HG03039 (cell line): ENCODE data around the gene ZNF652.

ENCODE experiments used
- ATAC-seq: cut with Tn5 transposase; IDR thresholded peaks from one replicate; pipeline ENCODE4 v1.9.1; 2021; ENCODE audit warnings: mild to moderate bottlenecking, moderate library complexity; ENCODE audit not compliant: unreplicated experiment

ZNF652 gene

GRCh38 chr17:49360796-49361128 is 1.3 kb downstream of the ZNF652 start:
- no peak for ATAC-seq

GRCh38 chr17:49359990-49360795 is 1.9 kb downstream of the ZNF652 start:
- ATAC-seq, result no peak

GRCh38 chr17:49358641-49359247 is 3.3 kb downstream of the ZNF652 start:
- no peak for ATAC-seq

DNA sequence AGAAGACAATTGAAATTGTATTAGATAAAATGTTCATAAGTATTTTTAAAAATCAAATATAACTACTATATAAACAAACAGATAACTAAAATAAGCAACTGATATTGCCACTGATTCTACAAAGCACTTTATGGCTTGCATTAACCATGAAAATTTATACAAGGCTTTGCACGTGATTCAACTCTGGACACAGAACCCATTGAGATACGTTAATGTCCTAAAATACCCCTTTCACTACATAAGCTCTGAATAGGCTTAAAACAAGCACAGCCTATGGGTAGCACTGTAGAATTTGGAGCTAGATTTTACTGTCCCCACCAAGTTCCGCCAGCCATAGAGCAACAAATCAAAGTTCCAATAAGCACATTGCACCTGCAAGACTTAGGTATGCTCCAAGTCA is 4.5 kb downstream of the ZNF652 start:
- ATAC-seq, result no peak

- ATAC-seq, result no peak
Measured at GRCh38 chr17:49356320-49356719, 5.7 kb downstream of the ZNF652 start.

DNA sequence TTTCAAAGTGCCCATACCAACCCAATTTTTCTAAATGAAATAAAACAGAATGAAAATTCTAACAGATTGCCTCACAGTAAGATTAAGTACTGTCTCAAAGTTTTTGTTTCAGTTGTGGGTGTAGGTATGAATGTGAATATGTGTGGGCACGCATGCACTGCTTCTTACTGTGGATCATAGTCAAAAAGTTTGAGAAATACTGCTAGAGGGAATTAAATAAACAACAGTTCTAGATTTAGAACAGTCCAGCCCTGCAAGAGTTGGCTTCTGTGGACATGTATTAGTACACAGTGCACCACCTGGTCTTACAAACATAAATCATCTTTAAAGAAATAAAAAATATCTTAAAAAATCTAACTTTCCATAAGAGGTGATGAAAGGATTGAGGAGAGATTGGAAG is 8.4 kb downstream of the ZNF652 start:
- no peak for ATAC-seq

DNA sequence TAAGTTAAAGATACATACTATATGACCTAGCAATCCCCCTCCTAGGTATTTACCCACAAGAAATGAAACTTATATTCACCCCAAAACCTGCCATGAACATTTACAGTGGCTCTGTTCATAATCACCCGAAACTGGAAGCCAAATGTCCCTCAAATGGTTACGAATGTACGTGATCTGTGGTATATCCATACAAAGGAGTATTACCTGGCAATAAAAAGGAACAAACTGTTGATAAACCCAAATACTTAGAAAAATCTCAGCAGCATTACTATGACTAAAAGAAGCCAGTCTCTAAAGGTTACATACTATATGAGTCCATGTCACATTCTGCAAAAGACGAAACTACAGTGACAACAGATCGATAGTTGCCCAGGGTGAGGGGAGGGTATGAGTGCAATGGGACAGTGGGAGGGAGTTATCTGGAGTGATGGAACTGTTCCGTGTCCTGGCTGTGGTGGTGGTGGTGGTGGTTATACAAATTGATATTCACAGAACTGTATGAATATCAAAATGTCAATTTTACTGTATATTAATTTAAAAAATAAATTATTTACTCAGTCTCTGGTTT is 9.4 kb downstream of the ZNF652 start:
- ATAC-seq, result no peak

GRCh38 chr17:49351572-49352140 is 10.4 kb downstream of the ZNF652 start:
- ATAC-seq, result no peak

- ATAC-seq, result no peak
Measured at GRCh38 chr17:49349541-49349940, 12.5 kb downstream of the ZNF652 start.

DNA sequence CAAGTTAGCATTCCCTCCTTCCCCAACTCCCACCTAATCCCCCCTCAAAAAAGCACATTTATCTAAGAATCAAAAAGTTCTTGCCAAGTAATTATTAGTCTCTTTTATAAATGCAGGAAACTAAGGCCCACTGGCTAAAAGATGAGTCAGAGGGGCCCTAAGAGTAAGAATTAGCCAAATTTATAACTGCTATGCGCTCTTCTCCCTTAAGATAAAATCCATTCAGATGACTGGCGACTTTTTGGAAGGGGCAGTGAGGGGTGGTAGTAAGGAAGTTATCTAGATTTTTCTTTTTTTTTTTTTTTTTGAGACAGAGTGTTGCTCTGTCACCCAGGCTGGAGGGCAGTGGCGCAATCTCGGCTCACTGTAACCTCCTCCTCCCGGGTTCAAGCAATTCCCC is 17.1 kb downstream of the ZNF652 start:
- no peak for ATAC-seq

DNA sequence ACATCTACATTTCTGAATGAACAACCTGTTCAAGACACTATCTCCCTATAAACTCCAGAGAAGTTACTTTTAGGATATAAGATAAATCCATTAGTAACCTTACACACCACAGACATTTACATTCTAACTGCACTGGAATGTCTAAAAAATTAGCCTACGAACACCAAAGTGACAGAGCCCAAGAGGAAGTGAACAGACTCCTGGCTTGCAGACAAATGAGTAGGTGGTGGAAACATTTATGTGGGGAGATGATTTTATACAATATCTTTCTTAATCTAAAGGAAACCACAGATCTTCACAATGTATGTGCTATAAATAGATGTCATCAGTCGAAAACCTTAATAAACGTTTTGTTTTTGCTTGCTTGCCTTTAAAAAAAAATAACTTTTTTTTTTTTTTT is 18.8 kb downstream of the ZNF652 start:
- no peak for ATAC-seq

GRCh38 chr17:49342575-49342936 is 19.5 kb downstream of the ZNF652 start:
- ATAC-seq, result no peak

GRCh38 chr17:49341356-49341755 is 20.7 kb downstream of the ZNF652 start:
- ATAC-seq, result no peak

GRCh38 chr17:49339354-49339753 is 22.7 kb downstream of the ZNF652 start:
- no peak for ATAC-seq

GRCh38 chr17:49338883-49339282 is 23.2 kb downstream of the ZNF652 start:
- ATAC-seq, result no peak

GRCh38 chr17:49337884-49338283 is 24.2 kb downstream of the ZNF652 start:
- no peak for ATAC-seq

DNA sequence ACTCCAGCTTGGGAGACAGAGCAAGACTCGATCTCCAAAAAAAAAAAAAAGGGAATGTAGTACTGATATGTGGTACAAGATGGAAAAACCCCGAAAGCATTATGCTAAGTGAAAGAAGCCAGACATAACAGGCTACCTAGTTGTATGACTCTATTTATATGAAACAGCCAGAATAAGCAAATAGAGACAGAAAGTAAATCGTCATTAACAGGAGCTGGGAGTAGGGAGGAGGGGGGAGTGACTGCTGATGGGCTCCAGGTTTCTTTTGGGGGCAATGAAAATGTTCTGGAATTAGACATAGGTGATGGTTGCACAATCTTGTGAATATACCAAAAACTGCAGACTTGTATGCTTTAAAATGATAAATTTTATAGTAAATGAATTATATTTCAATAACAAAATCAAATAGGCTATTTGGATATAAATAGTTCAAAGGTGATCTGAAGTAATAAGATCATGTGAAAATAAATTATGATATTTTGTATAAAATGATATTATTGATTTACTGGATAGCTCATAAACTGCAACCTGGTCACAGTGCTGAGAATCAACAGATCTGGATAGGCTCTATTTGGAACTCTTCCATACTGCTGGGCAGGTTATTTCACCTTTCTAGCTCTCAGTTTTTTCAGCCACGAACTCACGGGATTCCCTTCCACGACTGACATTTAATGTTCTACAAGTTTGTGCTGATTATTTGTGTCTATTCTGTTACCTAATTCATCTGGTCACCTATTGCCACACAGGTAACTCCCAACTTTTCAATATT is 27.1 kb downstream of the ZNF652 start:
- ATAC-seq, result no peak

GRCh38 chr17:49333804-49334203 is 28.2 kb downstream of the ZNF652 start:
- ATAC-seq, result no peak

DNA sequence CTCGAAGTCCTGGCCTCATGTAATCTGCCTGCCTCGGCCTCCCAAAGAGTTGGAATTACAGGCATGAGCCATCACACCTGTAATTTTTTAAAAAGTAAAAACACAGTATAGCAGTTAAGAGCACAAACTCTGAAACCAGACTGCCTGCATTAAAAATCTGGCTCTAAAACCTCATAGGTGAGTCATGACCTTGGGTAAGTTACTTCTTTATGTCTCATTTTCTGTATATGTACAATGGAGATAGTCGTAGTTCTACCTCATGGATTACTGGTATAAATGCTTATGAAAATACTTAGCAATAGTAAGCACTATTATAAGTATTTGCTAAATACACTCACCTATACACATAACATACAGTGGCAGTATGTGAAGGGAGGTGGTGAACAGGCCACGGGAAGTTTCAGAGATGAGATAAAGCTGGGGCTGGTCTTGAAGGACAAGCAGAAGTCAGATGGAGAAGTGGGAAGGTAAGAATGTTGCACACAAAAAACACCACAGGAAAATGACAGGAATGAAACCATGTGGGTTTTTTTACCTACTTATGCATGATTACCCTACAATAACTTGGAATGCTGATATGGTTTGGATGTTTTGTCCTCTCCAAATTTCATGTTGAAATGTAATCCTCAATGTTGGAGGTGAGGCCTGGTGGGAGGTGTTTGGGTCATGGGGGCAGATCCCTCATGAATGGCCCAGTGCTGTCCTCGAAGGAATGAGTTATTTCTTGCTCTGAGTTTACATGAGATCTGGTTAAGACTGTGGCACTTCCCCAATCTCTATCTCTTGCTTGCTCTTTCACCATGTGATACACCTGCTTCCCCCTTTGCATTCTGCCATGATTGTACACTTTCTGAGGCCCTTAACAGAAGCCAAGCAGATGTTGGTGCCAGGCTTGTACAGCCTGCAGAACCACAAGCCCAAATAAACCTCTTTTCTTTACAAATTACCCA is 33.9 kb downstream of the ZNF652 start:
- ATAC-seq, result no peak

DNA sequence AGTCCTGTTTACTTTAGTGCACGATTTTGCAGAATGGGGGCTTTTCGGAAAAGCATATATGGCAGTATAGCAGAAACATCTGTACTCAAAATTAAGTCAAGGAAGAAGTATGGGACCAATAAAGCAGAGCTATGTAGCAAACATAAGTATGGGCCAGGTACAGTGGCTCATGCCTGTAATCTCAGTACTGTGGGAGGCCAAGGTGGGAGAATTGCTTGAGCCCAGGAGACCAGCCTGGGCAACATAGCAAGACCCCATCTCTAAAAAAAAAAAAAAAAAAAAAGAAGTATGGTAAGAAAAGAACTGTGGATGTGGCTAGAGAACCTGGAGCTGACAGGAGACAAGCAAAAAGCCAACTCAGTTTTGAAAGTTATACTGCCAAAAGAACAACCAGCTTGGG is 36.1 kb downstream of the ZNF652 start:
- ATAC-seq, result no peak
